Gastrocnemius medialis (tissue), 4 donors: ENCODE results near the gene SEPTIN10.

ENCODE experiments used
- CTCF ChIP-seq, 5 experiments: fragments of 450-650 bp in 3 of 5; fragments of 200-600 bp in 2 of 5; sonication (generic) in 2 of 5; IDR thresholded peaks in 4 of 5; conservative IDR thresholded peaks in 1 of 5; 1 replicate in 4 of 5; 2 replicates in 1 of 5; pipeline ENCODE4 v1.5.1; 2016 to 2019; ENCODE audit warnings: antibody characterized with exemption in 5 of 5, mild to moderate bottlenecking in 3 of 5, moderate library complexity in 3 of 5
- POLR2A ChIP-seq, 2 donors: fragments of 450-650 bp; IDR thresholded peaks; one replicate each; pipeline ENCODE4 v1.6.1; 2017; ENCODE audit warnings: antibody characterized with exemption in 2 of 2, mild to moderate bottlenecking in 2 of 2, moderate library complexity in 2 of 2

- no peak for TF ChIP-seq CTCF (IDR thresholded peaks at IDR 0.05 in 4 of 5, conservative IDR thresholded peaks at IDR 0.05 in 1 of 5)
- no peak for TF ChIP-seq POLR2A (IDR thresholded peaks at IDR 0.05)
These were observed 112.3 kb downstream of the SEPTIN10 start for GRCh38 chr2:109501461-109501860.
